DND-41 (cell line): ENCODE measurements around the gene QRFPR.

Experiments used
- ATAC-seq: fragments of 200-7000 bp; cut with Tn5 transposase; 3 replicates; pipeline ENCODE4 v1.9.1; 2021; ENCODE audit warnings: low read depth; ENCODE audit not compliant: insufficient read depth
- DNase-seq: peaks from one replicate; pipeline ENCODE4 v3.0.0-alpha.2; 2020
- H2AFZ ChIP-seq: 2 replicates; pipeline ENCODE4 v1.6.0; 2012; ENCODE audit warnings: low read depth, low read length
- H3K27ac ChIP-seq: 2 replicates; pipeline ENCODE4 v1.5.1; 2012; ENCODE audit warnings: low read length, inconsistent platforms
- H3K27me3 ChIP-seq: fragments of 200-600 bp; sonication (generic); 2 replicates; pipeline ENCODE4 v1.6.0; 2012; ENCODE audit warnings: low read length, mild to moderate bottlenecking, inconsistent platforms; ENCODE audit not compliant: insufficient read depth, poor library complexity
- H3K36me3 ChIP-seq: 2 replicates; pipeline ENCODE4 v1.5.1; 2012; ENCODE audit warnings: low read length, inconsistent platforms; ENCODE audit not compliant: insufficient read depth
- H3K4me1 ChIP-seq: 2 replicates; pipeline ENCODE4 v1.5.1; 2012; ENCODE audit warnings: mild to moderate bottlenecking, low read length; ENCODE audit not compliant: insufficient read depth
- H3K4me2 ChIP-seq: 2 replicates; pipeline ENCODE4 v1.6.0; 2012; ENCODE audit warnings: mild to moderate bottlenecking, moderate library complexity, low read length, inconsistent platforms; ENCODE audit not compliant: insufficient read depth
- H3K4me3 ChIP-seq, 2 experiments: fragments of 200-600 bp in 1 of 2; shearing (Covaris generic) in 1 of 2; 2 replicates each; pipeline ENCODE4 v1.5.1; 2012 to 2016; ENCODE audit warnings: inconsistent platforms in 2 of 2, low read length in 2 of 2, mild to moderate bottlenecking in 2 of 2, low read depth in 1 of 2, moderate library complexity in 1 of 2
- H3K79me2 ChIP-seq: 2 replicates; pipeline ENCODE4 v1.6.0; 2012; ENCODE audit warnings: low read length, inconsistent platforms; ENCODE audit not compliant: insufficient read depth
- H3K9ac ChIP-seq: 2 replicates; pipeline ENCODE4 v1.6.0; 2012; ENCODE audit warnings: low read depth, mild to moderate bottlenecking, inconsistent platforms, low read length, moderate library complexity
- H3K9me3 ChIP-seq: 2 replicates; pipeline ENCODE4 v1.5.1; 2012; ENCODE audit warnings: low read length, moderate library complexity, mild to moderate bottlenecking, inconsistent platforms; ENCODE audit not compliant: insufficient read depth, severe bottlenecking
- H4K20me1 ChIP-seq: 2 replicates; pipeline ENCODE4 v1.6.0; 2012; ENCODE audit warnings: low read length; ENCODE audit not compliant: insufficient read depth
- EZH2 ChIP-seq: IDR thresholded peaks from 3 replicates; pipeline ENCODE4 v1.6.1; 2012; ENCODE audit warnings: borderline replicate concordance, low read depth, mild to moderate bottlenecking, moderate library complexity, low read length, inconsistent platforms; ENCODE audit not compliant: severe bottlenecking
- TF ChIP-seq, protein P1 (sequence below): IDR thresholded peaks from 2 replicates; pipeline ENCODE4 v1.5.1; 2012; ENCODE audit warnings: borderline replicate concordance, low read length, moderate library complexity, mild to moderate bottlenecking; ENCODE audit not compliant: poor library complexity, severe bottlenecking; ENCODE audit errors: extremely low read depth

Gene QRFPR

DNA sequence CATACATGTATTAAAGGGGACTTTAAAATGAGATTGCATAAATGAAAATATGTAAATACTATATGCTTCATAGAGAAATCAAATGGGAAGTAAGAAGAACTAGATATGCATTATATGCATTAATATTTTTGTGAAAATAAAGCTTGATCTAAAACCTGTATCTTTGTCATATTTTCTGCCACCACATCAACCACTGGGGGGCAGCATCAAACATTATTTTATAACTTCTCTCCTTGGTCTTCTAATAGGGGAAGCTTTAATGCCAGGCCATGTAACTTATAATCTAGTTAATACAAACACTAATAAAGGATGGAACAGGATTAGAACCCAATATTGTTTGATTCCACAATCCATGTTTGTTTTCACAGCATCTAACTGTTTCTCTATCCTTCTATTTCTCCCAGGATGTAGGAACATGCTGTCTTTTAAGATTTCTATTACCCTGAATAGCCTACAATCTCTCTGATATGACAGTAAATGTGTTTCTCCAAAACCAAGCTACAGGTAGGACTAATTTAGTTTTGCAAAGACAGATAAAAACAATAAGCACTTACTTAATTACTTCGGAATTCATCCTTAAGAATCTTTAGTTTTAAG, 10.0 kb downstream of the QRFPR start:
- no peaks in the 10 kb centered on the region for H3K4me1 ChIP-seq
- ATAC-seq (peak; percentile 63; the same call in 2 of the 3 replicates), DNase-seq (peak; percentile 39)
- H2AFZ ChIP-seq, result no peak overlapping the region
- no peaks in the 10 kb centered on the region for H3K36me3 ChIP-seq
- H3K4me3 ChIP-seq, result no peak overlapping the region
- H3K79me2 ChIP-seq, result no peaks in the 10 kb centered on the region
- no peaks in the 10 kb centered on the region for H4K20me1 ChIP-seq
- H3K27ac ChIP-seq, result no peak overlapping the region
- TF ChIP-seq EZH2, result no peak
- TF ChIP-seq, protein P1, sequence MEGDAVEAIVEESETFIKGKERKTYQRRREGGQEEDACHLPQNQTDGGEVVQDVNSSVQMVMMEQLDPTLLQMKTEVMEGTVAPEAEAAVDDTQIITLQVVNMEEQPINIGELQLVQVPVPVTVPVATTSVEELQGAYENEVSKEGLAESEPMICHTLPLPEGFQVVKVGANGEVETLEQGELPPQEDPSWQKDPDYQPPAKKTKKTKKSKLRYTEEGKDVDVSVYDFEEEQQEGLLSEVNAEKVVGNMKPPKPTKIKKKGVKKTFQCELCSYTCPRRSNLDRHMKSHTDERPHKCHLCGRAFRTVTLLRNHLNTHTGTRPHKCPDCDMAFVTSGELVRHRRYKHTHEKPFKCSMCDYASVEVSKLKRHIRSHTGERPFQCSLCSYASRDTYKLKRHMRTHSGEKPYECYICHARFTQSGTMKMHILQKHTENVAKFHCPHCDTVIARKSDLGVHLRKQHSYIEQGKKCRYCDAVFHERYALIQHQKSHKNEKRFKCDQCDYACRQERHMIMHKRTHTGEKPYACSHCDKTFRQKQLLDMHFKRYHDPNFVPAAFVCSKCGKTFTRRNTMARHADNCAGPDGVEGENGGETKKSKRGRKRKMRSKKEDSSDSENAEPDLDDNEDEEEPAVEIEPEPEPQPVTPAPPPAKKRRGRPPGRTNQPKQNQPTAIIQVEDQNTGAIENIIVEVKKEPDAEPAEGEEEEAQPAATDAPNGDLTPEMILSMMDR, result peak; percentile 69
- H3K9me3 ChIP-seq, result no peaks in the 10 kb centered on the region
- H3K27me3 ChIP-seq, result peaks cover 3% of the 10 kb centered on the region
- H3K4me2 ChIP-seq, result no peak overlapping the region
- no peak overlapping the region for H3K9ac ChIP-seq

DNA sequence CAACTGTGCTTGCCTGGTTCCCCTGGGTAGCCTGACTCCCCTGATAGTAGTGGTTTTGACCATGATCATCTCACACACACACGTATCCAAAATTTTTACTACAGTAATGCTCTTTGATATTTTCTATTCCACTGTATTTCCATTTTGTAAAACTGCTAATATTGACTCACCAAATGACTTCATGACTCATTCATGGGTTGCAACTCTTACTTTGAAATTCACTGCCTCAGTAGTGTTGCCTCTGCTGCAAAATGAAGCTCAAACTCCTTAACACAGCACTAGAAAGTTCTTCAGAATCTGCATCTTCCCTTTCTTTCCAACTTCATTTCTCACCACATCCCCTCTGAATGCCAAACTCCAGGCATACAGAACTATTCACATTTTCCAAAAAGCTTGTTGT, 20.3 kb downstream of the QRFPR start:
- H4K20me1 ChIP-seq, result no peaks in the 10 kb centered on the region
- H3K4me2 ChIP-seq, result no peak overlapping the region
- ATAC-seq (no peak), DNase-seq (no peak)
- H3K27me3 ChIP-seq, result no peaks in the 10 kb centered on the region
- no peak overlapping the region for H3K9ac ChIP-seq
- no peak overlapping the region for H3K27ac ChIP-seq
- H3K4me3 ChIP-seq, result no peak overlapping the region
- H3K79me2 ChIP-seq, result no peaks in the 10 kb centered on the region
- TF ChIP-seq, protein P1, result no peak
- TF ChIP-seq EZH2, result no peak
- H3K36me3 ChIP-seq, result no peaks in the 10 kb centered on the region
- H2AFZ ChIP-seq, result no peak overlapping the region
- no peaks in the 10 kb centered on the region for H3K9me3 ChIP-seq
- no peaks in the 10 kb centered on the region for H3K4me1 ChIP-seq

DNA sequence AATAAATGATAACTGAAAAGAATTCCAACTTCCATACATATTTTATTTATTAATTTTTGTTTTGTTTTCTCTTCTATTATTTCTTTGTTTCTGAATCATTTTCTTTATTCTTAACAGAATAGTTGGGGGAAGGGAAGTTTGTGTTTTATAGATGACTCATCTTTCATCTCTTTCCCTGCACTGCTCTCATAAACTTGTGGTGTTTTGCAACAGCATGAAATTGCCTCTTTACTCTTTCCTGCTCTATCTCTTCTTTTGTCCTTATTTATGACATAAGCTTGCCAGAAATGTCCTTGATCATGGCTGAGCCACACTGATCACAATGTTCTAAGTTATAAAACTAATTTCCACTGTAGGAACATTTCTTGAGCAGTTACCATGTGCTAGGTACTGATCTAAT, 22.3 kb downstream of the QRFPR start:
- ATAC-seq (no peak), DNase-seq (no peak)
- no peaks in the 10 kb centered on the region for H3K9me3 ChIP-seq
- H3K27ac ChIP-seq, result no peak overlapping the region
- no peak overlapping the region for H3K4me3 ChIP-seq
- no peak overlapping the region for H3K9ac ChIP-seq
- H3K79me2 ChIP-seq, result no peaks in the 10 kb centered on the region
- no peaks in the 10 kb centered on the region for H3K36me3 ChIP-seq
- peaks cover 1% of the 10 kb centered on the region; the same call in 1 of the 2 replicates for H3K4me1 ChIP-seq
- H4K20me1 ChIP-seq, result no peaks in the 10 kb centered on the region
- H3K27me3 ChIP-seq, result no peaks in the 10 kb centered on the region
- no peak overlapping the region for H2AFZ ChIP-seq
- TF ChIP-seq EZH2, result no peak
- TF ChIP-seq, protein P1, result no peak
- no peak overlapping the region for H3K4me2 ChIP-seq
